Measurements from ENCODE around the gene PLA2G7.
"Not testable (repeated sequence)": the region's sequence is repeated elsewhere in the genome, so short reads cannot be mapped to it uniquely, and the experiment has no call there.

The PLA2G7 gene

DNA sequence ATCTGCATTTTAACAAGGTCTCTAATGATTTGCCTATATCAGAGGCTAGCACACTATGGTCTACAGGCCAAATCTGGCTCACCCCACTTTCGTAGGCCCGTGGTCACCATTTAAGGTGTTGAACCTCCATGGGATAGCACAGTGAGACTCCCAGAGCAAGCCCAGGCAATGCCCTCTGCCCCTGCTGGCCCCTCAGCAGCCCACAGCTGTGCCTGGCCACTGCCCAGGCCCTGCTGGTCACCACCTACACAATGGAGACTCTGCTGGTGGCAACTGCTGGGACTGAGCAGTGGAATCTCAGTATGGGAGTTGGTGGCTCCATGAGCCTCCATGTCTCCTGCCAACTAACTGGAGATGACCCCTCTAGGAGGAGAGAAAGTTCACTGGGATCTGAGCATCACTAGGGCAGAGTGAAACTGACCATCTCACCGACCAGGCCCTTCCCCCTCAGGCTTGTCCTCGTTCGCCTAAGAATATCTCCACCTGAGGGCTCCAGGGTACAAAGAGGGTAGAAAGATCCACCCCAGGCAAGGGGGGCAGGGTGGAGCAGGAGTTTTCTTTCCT, 13.8 kb upstream of the PLA2G7 start:
- H3K27me3 ChIP-seq (ENCODE audit: insufficient read depth, low read length): peaks cover 18% of the 10 kb centered on the region
- no peak overlapping the region for H3K4me3 ChIP-seq (ENCODE audit: low read depth, low read length)
- no peak overlapping the region for H3K27ac ChIP-seq (ENCODE audit: low read depth, low read length)
- no peaks in the 10 kb centered on the region for H3K79me2 ChIP-seq (ENCODE audit: control insufficient read depth, insufficient read depth, low read length, unreplicated experiment)
- no peak overlapping the region for H2AFZ ChIP-seq (ENCODE audit: low read length, unreplicated experiment)
- H3K36me3 ChIP-seq (ENCODE audit: insufficient read depth, low read length): no peaks in the 10 kb centered on the region
- no peaks in the 10 kb centered on the region for H3K4me1 ChIP-seq (ENCODE audit: control insufficient read depth, insufficient read depth, low read length, unreplicated experiment)

DNA sequence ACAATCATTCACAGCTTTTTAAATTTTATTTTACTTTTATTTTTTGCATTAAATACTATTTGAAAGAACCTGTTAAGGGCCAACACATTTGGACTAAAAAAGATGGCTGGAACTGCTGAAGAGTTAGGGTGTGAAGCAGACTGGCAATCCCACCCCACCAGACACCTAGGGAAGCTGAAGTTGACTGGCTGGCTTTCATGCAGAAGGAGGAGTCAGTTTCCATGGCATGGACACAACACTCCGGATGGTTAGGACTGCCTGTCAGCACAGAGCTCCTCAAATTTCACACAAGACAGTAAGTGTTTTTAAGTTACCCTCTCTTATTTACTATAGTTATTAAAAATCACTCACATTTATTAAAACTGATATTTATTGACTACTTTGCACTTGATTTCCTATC, 11.5 kb upstream of the PLA2G7 start, which contains the start of gene ANKRD66:
Gene ANKRD66 (plus strand): TSS at position 238 of the 400 bp plus-strand sequence. CDS start 5,016 bp downstream, outside the sequence.
- Histone ChIP-seq H3K4me3 (ENCODE audit: low read depth, low read length) (no peak within 1 kb of the TSS), H2AFZ (ENCODE audit: low read length, unreplicated experiment) (no peak within 1 kb of the TSS), H3K27ac (ENCODE audit: low read depth, low read length) (no peak within 1 kb of the TSS), H3K27me3 (ENCODE audit: insufficient read depth, low read length) (peaks cover 18% of the 10 kb centered on the region), H3K79me2 (ENCODE audit: control insufficient read depth, insufficient read depth, low read length, unreplicated experiment) (no peaks in the 10 kb centered on the region), H3K36me3 (ENCODE audit: insufficient read depth, low read length) (no peaks in the 10 kb centered on the region), H3K4me1 (ENCODE audit: control insufficient read depth, insufficient read depth, low read length, unreplicated experiment) (no peaks in the 10 kb centered on the region)

DNA sequence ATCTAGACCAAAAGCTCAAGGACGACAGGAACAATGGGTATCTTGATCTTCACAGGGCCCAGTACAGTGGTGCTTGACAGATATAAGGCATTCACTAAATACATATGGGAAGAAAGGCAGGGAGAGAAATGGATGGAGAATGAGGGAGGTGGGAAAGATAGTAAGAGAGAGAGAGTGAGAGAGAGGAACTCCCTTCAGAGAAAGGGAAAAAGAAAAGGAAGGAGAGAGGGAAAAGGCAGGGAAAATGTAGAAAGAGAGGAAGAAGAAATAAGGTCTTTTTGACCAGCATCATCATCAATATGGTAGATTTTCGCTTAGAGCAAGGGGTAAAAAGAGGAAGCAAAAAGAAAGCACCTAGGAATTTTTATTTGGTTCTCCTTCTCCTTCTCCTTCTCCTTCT, 10.8 kb upstream of the PLA2G7 start:
- Histone ChIP-seq H2AFZ (ENCODE audit: low read length, unreplicated experiment) (no peak overlapping the region), H3K79me2 (ENCODE audit: control insufficient read depth, insufficient read depth, low read length, unreplicated experiment) (no peaks in the 10 kb centered on the region)

DNA sequence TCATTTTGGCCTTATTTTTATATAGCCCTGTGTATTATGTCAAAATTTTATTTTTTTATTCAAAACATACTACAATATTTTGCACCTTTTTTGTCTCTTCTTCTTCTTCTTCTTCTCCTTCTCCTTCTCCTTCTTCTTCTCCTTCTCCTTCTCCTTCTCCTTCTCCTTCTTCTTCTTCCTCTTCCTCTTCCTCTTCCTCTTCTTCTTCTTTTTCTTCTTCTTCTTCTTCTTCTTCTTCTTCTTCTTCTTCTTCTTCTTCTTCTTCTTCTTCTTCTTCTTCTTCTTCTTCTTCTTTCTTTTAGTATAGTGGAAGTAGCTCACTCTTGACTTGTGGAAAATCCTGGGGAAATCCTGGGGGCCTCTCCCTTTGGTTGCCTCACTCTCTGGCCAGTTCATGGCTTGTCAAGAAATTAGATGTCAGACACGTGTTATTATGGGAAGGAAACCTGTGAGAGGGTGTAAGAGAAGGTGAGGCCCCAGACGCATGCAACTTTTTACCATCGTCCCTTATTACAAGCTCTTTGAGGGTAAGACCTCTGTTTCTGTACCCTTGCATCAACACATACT, 9.1 kb upstream of the PLA2G7 start:
- not testable (repeated sequence) for H3K4me3 ChIP-seq (ENCODE audit: low read depth, low read length); H3K36me3 ChIP-seq (ENCODE audit: insufficient read depth, low read length); H2AFZ ChIP-seq (ENCODE audit: low read length, unreplicated experiment); H3K4me1 ChIP-seq (ENCODE audit: control insufficient read depth, insufficient read depth, low read length, unreplicated experiment); H3K79me2 ChIP-seq (ENCODE audit: control insufficient read depth, insufficient read depth, low read length, unreplicated experiment); H3K27ac ChIP-seq (ENCODE audit: low read depth, low read length)
- peaks cover 23% of the 10 kb centered on the region for H3K27me3 ChIP-seq (ENCODE audit: insufficient read depth, low read length)

More for the DNA sequence above, 10.8 kb upstream of the PLA2G7 start:
- Histone ChIP-seq H3K4me1 (ENCODE audit: control insufficient read depth, insufficient read depth, low read length, unreplicated experiment) (no peaks in the 10 kb centered on the region), H3K27ac (ENCODE audit: low read depth, low read length) (no peak overlapping the region), H3K27me3 (ENCODE audit: insufficient read depth, low read length) (peaks cover 18% of the 10 kb centered on the region), H3K4me3 (ENCODE audit: low read depth, low read length) (no peak overlapping the region), H3K36me3 (ENCODE audit: insufficient read depth, low read length) (no peaks in the 10 kb centered on the region)

DNA sequence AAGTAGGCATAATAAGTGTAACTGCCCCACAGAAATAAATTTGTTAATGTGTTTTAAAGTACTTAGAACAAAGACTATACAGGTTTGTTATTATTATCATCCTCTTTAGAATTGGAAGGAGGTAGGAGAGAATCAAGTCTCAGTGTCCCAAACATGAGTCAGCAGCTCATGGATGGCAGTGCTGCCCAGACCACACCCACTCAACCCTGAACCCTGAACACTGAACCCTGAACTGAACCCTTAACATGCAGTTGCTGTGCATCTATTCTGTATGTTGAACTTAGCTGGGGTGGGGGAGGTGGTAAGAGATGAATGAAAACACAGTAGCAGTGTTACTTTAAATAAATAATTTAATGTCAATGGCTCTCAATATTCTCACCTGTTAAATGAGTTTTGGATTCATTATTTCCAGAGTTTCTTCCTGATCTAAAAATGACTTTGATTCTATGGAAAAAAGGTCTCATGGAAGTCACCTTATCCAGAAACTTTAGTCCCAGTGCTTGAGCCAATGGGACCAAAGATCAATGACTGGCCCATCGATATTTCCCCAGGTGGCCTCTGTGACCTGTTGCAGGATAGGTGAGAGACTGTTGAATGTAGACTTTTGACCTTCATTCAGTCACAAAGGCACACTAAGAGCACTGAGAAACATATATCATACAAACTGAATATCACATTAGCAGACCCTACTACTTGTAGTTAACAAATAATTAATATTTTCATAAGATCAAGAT, 8.4 kb upstream of the PLA2G7 start:
- H3K79me2 ChIP-seq (ENCODE audit: control insufficient read depth, insufficient read depth, low read length, unreplicated experiment): no peaks in the 10 kb centered on the region
- H3K36me3 ChIP-seq (ENCODE audit: insufficient read depth, low read length): no peaks in the 10 kb centered on the region
- no peak overlapping the region for H3K27ac ChIP-seq (ENCODE audit: low read depth, low read length)
- H3K4me1 ChIP-seq (ENCODE audit: control insufficient read depth, insufficient read depth, low read length, unreplicated experiment): no peaks in the 10 kb centered on the region
- no peak overlapping the region for H3K4me3 ChIP-seq (ENCODE audit: low read depth, low read length)
- no peak overlapping the region for H2AFZ ChIP-seq (ENCODE audit: low read length, unreplicated experiment)
- peaks cover 29% of the 10 kb centered on the region for H3K27me3 ChIP-seq (ENCODE audit: insufficient read depth, low read length)

DNA sequence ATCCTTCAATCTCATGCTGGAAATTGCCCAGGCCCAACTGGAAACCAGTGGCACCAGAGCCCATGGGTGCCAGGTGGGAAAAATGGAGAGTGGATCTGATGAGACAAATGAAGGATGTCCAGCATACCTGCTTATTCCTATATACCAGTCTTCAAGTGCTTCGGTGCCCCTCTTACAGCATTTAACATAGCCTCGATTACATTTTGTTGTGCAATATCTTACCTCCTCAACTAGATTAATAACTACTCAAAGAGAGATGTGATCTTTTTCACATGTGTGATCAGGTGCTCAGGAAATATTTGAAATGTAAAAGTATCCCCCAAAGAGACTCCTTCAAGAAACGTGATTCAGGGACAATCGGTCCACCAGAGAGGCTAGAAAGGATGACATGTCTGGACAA, 6.7 kb upstream of the PLA2G7 start:
- Histone ChIP-seq H3K27me3 (ENCODE audit: insufficient read depth, low read length) (peaks cover 35% of the 10 kb centered on the region), H2AFZ (ENCODE audit: low read length, unreplicated experiment) (no peak overlapping the region)

DNA sequence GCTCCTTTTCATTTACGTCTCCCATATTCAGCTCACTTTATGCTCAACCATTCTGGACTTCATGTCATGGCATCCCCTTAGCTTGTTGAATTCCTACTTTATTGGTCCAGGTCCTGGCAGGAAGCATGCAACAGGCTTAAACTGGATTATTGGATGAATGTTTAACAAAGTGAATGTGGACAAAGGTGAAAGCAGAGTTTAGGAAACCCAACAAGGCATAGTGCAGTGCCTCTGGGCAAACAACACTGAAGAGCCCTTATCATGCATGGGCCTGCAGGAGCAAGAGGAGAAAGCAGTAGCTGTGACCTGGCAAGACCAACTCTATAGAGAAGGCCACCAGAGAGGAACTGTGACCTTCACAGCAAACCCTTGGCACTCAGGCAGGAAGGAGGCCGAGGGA, 6.3 kb upstream of the PLA2G7 start:
- Histone ChIP-seq H3K27me3 (ENCODE audit: insufficient read depth, low read length) (peaks cover 39% of the 10 kb centered on the region), H3K79me2 (ENCODE audit: control insufficient read depth, insufficient read depth, low read length, unreplicated experiment) (no peaks in the 10 kb centered on the region), H3K27ac (ENCODE audit: low read depth, low read length) (no peak overlapping the region), H3K4me1 (ENCODE audit: control insufficient read depth, insufficient read depth, low read length, unreplicated experiment) (no peaks in the 10 kb centered on the region), H3K4me3 (ENCODE audit: low read depth, low read length) (no peak overlapping the region), H3K36me3 (ENCODE audit: insufficient read depth, low read length) (no peaks in the 10 kb centered on the region), H2AFZ (ENCODE audit: low read length, unreplicated experiment) (no peak overlapping the region)

More for the DNA sequence above, 6.7 kb upstream of the PLA2G7 start:
- Histone ChIP-seq H3K79me2 (ENCODE audit: control insufficient read depth, insufficient read depth, low read length, unreplicated experiment) (no peaks in the 10 kb centered on the region), H3K4me1 (ENCODE audit: control insufficient read depth, insufficient read depth, low read length, unreplicated experiment) (no peaks in the 10 kb centered on the region), H3K27ac (ENCODE audit: low read depth, low read length) (no peak overlapping the region), H3K36me3 (ENCODE audit: insufficient read depth, low read length) (no peaks in the 10 kb centered on the region), H3K4me3 (ENCODE audit: low read depth, low read length) (no peak overlapping the region)

DNA sequence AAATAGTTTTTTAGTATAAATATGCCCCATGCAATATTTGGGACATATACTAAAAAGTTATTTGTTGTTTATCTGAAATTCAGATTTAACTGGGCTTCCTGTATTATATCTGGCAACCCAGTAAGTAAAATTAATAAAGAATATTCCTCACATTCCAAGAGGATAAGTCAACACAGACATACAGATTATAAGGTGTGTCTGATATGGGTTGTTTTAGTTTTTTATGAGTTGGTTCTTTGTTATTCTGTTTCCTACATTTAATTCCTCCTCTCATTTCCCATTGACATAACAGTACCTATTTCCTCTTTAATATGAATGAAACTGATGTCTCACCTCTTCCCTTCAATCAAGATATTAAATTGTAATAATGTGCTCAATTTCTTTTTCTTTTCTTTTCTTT, 1.7 kb upstream of the PLA2G7 start:
- no peaks in the 10 kb centered on the region for H3K36me3 ChIP-seq (ENCODE audit: insufficient read depth, low read length)
- H3K27me3 ChIP-seq (ENCODE audit: insufficient read depth, low read length): peaks cover 66% of the 10 kb centered on the region
- H3K4me3 ChIP-seq (ENCODE audit: low read depth, low read length): no peak overlapping the region

DNA sequence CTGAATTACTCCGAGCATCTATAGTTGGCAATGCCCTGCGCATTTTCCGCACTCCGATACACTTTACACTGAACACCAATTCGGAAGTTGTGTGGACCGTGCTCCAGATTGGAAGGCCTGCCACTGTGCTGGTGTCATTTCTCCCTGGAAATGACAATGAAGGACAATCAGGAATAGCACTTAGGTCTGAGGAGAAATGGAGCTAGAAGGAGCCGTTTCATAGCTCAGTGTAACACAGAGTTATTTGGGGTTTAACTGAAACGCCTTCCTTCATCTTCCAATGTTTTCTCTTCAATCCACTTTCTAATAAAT, 501 bp upstream of the PLA2G7 start:
- no peaks in the 10 kb centered on the region for H3K79me2 ChIP-seq (ENCODE audit: control insufficient read depth, insufficient read depth, low read length, unreplicated experiment)
- no peak overlapping the region for H3K27ac ChIP-seq (ENCODE audit: low read depth, low read length)
- peaks cover 74% of the 10 kb centered on the region for H3K27me3 ChIP-seq (ENCODE audit: insufficient read depth, low read length)
- H2AFZ ChIP-seq (ENCODE audit: low read length, unreplicated experiment): no peak overlapping the region
- H3K36me3 ChIP-seq (ENCODE audit: insufficient read depth, low read length): no peaks in the 10 kb centered on the region
- peak overlapping the region; percentile 65 for H3K4me3 ChIP-seq (ENCODE audit: low read depth, low read length)
- no peaks in the 10 kb centered on the region for H3K4me1 ChIP-seq (ENCODE audit: control insufficient read depth, insufficient read depth, low read length, unreplicated experiment)

More for the DNA sequence above, 1.7 kb upstream of the PLA2G7 start:
- Histone ChIP-seq H3K79me2 (ENCODE audit: control insufficient read depth, insufficient read depth, low read length, unreplicated experiment) (no peaks in the 10 kb centered on the region), H3K4me1 (ENCODE audit: control insufficient read depth, insufficient read depth, low read length, unreplicated experiment) (no peaks in the 10 kb centered on the region), H3K27ac (ENCODE audit: low read depth, low read length) (no peak overlapping the region), H2AFZ (ENCODE audit: low read length, unreplicated experiment) (no peak overlapping the region)

DNA sequence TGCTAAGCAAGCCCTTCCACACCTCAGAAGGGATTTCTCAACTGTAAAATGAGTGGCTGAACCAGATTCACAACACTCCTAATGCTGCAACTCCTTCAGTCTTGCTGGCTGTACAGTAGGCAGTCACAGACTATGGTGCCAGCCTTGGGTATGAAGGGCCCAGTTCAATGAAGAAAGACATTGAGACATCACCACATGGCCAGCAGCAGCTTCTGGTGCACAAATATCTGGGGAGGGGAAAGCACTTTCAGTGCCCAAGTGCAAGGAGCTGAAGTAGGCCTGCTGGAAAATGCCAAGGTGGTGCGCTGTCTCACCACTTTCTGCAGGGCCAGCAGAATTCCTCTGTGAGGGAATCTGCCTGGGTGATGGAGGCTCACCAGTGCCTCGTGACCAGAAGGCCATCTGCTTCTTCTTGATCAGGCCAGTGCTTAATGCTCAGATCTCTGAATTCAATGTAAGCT, 1.8 kb downstream of the PLA2G7 start:
- Histone ChIP-seq H2AFZ (ENCODE audit: low read length, unreplicated experiment) (no peak overlapping the region), H3K4me1 (ENCODE audit: control insufficient read depth, insufficient read depth, low read length, unreplicated experiment) (no peaks in the 10 kb centered on the region), H3K27ac (ENCODE audit: low read depth, low read length) (no peak overlapping the region), H3K36me3 (ENCODE audit: insufficient read depth, low read length) (no peaks in the 10 kb centered on the region), H3K4me3 (ENCODE audit: low read depth, low read length) (no peak overlapping the region), H3K79me2 (ENCODE audit: control insufficient read depth, insufficient read depth, low read length, unreplicated experiment) (no peaks in the 10 kb centered on the region), H3K27me3 (ENCODE audit: insufficient read depth, low read length) (peaks cover 86% of the 10 kb centered on the region)

DNA sequence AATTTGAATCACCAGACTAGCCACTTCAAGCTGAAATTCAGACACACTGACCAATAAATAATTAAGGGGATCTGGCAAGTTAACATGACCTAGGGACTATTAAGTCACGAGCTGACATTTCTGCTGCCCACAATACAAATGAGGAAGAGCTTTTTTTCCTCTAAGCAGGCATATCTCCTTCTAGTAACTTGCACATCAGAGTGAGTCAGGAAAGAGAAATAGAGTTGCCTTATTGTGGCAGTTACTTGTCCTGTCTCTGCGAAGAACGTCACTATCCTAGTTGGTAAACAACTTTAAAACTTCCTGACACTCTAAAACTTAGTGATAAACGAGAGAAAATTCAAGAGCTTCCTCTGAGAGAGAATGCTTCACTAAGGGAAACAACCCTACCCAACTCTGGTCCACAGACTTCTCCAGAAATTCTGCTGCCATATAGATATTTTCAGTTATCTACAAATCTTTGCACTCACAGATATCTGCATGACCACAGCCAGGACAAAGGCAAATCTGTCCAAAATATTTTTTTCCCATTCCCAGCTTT, 4.2 kb downstream of the PLA2G7 start:
- peaks cover 91% of the 10 kb centered on the region for H3K27me3 ChIP-seq (ENCODE audit: insufficient read depth, low read length)
- no peak overlapping the region for H3K27ac ChIP-seq (ENCODE audit: low read depth, low read length)
- no peaks in the 10 kb centered on the region for H3K36me3 ChIP-seq (ENCODE audit: insufficient read depth, low read length)
- H3K4me1 ChIP-seq (ENCODE audit: control insufficient read depth, insufficient read depth, low read length, unreplicated experiment): no peaks in the 10 kb centered on the region
- H2AFZ ChIP-seq (ENCODE audit: low read length, unreplicated experiment): no peak overlapping the region
- no peak overlapping the region for H3K4me3 ChIP-seq (ENCODE audit: low read depth, low read length)
- H3K79me2 ChIP-seq (ENCODE audit: control insufficient read depth, insufficient read depth, low read length, unreplicated experiment): no peaks in the 10 kb centered on the region

All from ACC112 (cell line).